ENCODE data around the gene SLC38A8.

DNA sequence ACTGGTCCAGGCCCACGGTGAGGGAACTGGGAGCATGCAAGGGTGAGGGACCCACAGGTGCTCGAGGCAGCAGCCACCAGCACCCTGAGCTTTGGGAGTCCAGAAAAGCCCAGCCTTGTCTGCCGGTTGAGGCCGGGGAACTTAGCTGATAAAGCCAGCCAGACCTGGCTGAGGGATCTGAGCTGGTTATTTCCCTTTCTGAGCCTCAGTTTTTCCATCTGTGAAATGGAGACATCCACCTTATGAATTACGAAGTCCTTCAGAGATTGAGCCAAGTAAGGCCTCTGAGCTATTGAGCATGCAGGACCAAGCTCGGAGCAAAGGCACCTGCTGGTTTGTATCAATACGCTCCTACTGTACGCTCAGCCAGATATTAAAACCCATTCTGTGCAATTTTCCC is 60.8 kb downstream of the SLC38A8 start:
- TF ChIP-seq, protein P1, sequence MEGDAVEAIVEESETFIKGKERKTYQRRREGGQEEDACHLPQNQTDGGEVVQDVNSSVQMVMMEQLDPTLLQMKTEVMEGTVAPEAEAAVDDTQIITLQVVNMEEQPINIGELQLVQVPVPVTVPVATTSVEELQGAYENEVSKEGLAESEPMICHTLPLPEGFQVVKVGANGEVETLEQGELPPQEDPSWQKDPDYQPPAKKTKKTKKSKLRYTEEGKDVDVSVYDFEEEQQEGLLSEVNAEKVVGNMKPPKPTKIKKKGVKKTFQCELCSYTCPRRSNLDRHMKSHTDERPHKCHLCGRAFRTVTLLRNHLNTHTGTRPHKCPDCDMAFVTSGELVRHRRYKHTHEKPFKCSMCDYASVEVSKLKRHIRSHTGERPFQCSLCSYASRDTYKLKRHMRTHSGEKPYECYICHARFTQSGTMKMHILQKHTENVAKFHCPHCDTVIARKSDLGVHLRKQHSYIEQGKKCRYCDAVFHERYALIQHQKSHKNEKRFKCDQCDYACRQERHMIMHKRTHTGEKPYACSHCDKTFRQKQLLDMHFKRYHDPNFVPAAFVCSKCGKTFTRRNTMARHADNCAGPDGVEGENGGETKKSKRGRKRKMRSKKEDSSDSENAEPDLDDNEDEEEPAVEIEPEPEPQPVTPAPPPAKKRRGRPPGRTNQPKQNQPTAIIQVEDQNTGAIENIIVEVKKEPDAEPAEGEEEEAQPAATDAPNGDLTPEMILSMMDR (IDR thresholded peaks at IDR 0.05; ENCODE audit: low read depth, low read length, missing input control), result no peak
- no peak for TF ChIP-seq TAF1 (conservative IDR thresholded peaks at IDR 0.05)
- no peak for TF ChIP-seq YY1 (IDR thresholded peaks at IDR 0.05)
- TF ChIP-seq RAD21 (IDR thresholded peaks at IDR 0.05), result no peak
- TF ChIP-seq, protein P2, sequence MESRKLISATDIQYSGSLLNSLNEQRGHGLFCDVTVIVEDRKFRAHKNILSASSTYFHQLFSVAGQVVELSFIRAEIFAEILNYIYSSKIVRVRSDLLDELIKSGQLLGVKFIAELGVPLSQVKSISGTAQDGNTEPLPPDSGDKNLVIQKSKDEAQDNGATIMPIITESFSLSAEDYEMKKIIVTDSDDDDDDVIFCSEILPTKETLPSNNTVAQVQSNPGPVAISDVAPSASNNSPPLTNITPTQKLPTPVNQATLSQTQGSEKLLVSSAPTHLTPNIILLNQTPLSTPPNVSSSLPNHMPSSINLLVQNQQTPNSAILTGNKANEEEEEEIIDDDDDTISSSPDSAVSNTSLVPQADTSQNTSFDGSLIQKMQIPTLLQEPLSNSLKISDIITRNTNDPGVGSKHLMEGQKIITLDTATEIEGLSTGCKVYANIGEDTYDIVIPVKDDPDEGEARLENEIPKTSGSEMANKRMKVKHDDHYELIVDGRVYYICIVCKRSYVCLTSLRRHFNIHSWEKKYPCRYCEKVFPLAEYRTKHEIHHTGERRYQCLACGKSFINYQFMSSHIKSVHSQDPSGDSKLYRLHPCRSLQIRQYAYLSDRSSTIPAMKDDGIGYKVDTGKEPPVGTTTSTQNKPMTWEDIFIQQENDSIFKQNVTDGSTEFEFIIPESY (IDR thresholded peaks at IDR 0.05), result no peak
- TF ChIP-seq, protein P3, sequence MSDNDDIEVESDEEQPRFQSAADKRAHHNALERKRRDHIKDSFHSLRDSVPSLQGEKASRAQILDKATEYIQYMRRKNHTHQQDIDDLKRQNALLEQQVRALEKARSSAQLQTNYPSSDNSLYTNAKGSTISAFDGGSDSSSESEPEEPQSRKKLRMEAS (IDR thresholded peaks at IDR 0.05), result no peak
- TF ChIP-seq, protein P4, sequence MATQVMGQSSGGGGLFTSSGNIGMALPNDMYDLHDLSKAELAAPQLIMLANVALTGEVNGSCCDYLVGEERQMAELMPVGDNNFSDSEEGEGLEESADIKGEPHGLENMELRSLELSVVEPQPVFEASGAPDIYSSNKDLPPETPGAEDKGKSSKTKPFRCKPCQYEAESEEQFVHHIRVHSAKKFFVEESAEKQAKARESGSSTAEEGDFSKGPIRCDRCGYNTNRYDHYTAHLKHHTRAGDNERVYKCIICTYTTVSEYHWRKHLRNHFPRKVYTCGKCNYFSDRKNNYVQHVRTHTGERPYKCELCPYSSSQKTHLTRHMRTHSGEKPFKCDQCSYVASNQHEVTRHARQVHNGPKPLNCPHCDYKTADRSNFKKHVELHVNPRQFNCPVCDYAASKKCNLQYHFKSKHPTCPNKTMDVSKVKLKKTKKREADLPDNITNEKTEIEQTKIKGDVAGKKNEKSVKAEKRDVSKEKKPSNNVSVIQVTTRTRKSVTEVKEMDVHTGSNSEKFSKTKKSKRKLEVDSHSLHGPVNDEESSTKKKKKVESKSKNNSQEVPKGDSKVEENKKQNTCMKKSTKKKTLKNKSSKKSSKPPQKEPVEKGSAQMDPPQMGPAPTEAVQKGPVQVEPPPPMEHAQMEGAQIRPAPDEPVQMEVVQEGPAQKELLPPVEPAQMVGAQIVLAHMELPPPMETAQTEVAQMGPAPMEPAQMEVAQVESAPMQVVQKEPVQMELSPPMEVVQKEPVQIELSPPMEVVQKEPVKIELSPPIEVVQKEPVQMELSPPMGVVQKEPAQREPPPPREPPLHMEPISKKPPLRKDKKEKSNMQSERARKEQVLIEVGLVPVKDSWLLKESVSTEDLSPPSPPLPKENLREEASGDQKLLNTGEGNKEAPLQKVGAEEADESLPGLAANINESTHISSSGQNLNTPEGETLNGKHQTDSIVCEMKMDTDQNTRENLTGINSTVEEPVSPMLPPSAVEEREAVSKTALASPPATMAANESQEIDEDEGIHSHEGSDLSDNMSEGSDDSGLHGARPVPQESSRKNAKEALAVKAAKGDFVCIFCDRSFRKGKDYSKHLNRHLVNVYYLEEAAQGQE (IDR thresholded peaks at IDR 0.05), result no peak
- no peak for TF ChIP-seq GABPA (IDR thresholded peaks at IDR 0.05 in 1 of 2, conservative IDR thresholded peaks at IDR 0.05 in 1 of 2)
- no peak for TF ChIP-seq EGR1 (IDR thresholded peaks at IDR 0.05; ENCODE audit: low read depth in 2 of 2)
- TF ChIP-seq FOXA2 (IDR thresholded peaks at IDR 0.05), result no peak
- no peak for TF ChIP-seq JUND (IDR thresholded peaks at IDR 0.05)
- TF ChIP-seq SP1 (IDR thresholded peaks at IDR 0.05), result no peak
- TF ChIP-seq, protein P5, sequence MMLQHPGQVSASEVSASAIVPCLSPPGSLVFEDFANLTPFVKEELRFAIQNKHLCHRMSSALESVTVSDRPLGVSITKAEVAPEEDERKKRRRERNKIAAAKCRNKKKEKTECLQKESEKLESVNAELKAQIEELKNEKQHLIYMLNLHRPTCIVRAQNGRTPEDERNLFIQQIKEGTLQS (IDR thresholded peaks at IDR 0.05), result no peak
- no peak for TF ChIP-seq RXRA (IDR thresholded peaks at IDR 0.05)

All from liver (tissue), 3 donors.